GM18498 (cell line): ENCODE data around the gene MAPT.

Experiments
- ATAC-seq: cut with Tn5 transposase; IDR thresholded peaks from one replicate; pipeline ENCODE4 v1.9.1; 2021; ENCODE audit warnings: mild to moderate bottlenecking, moderate library complexity; ENCODE audit not compliant: unreplicated experiment

Gene MAPT

GRCh38 chr17:45894022-45894784, at the start of gene MAPT:
Gene MAPT (plus strand): TSS chr17:45894554. CDS start chr17:45962338, 67,784 bp downstream.
- ATAC-seq = peak; percentile 77

GRCh38 chr17:45844695-45845375, 49.5 kb upstream of the MAPT start, which contains the start of gene SPPL2C:
Gene SPPL2C (plus strand): TSS chr17:45844881. CDS start chr17:45844907, 26 bp downstream.
- ATAC-seq = no peak

- no peak for ATAC-seq
Observed at GRCh38 chr17:45845376-45846185, 48.8 kb upstream of the MAPT start.

GRCh38 chr17:45846223-45846622, 48.1 kb upstream of the MAPT start:
- no peak for ATAC-seq

GRCh38 chr17:45846646-45847045, 47.7 kb upstream of the MAPT start:
- no peak for ATAC-seq

GRCh38 chr17:45847101-45847500, 47.3 kb upstream of the MAPT start:
- no peak for ATAC-seq

GRCh38 chr17:45847747-45848146, 46.6 kb upstream of the MAPT start:
- ATAC-seq = no peak

- no peak for ATAC-seq
Observed at GRCh38 chr17:45848405-45848804, 45.9 kb upstream of the MAPT start.

- ATAC-seq = no peak
Observed at GRCh38 chr17:45848868-45849535, 45.4 kb upstream of the MAPT start.

GRCh38 chr17:45849536-45849990, 44.8 kb upstream of the MAPT start:
- no peak for ATAC-seq

- ATAC-seq = no peak
Observed at GRCh38 chr17:45850011-45850410, 44.3 kb upstream of the MAPT start.

- ATAC-seq = no peak
Observed at GRCh38 chr17:45850468-45850867, 43.9 kb upstream of the MAPT start.

GRCh38 chr17:45851022-45851421, 43.3 kb upstream of the MAPT start:
- ATAC-seq = no peak

- ATAC-seq = no peak
Observed at GRCh38 chr17:45851464-45851863, 42.9 kb upstream of the MAPT start.

GRCh38 chr17:45851873-45852272, 42.5 kb upstream of the MAPT start:
- no peak for ATAC-seq

GRCh38 chr17:45852535-45853297, 41.6 kb upstream of the MAPT start:
- ATAC-seq = no peak

- no peak for ATAC-seq
Observed at GRCh38 chr17:45854209-45854608, 40.1 kb upstream of the MAPT start.

GRCh38 chr17:45855691-45856336, 38.5 kb upstream of the MAPT start:
- ATAC-seq = no peak

- ATAC-seq = no peak
Observed at GRCh38 chr17:45857977-45858708, 36.2 kb upstream of the MAPT start.
